HepG2 (cell line): Measurements from ENCODE around the gene SPRYD4. TPM values are rescaled to one million over a fixed set of nuclear protein-coding genes. Genes with fewer than 3 reads are reported as not detected.

Source experiments
- AKAP8 ChIP-seq: sonication (generic); formaldehyde crosslinking; IDR thresholded peaks from 2 replicates; pipeline ENCODE4 v1.5.1; 2020; ENCODE audit warnings: mild to moderate bottlenecking, missing genetic modification reagents
- CC2D1A ChIP-seq: sonication (generic); formaldehyde crosslinking; IDR thresholded peaks from 2 replicates; pipeline ENCODE4 v1.8.1; 2023; ENCODE audit warnings: mild to moderate bottlenecking, missing genetic modification reagents
- CREM ChIP-seq, 2 experiments: sonication (generic) in 1 of 2; formaldehyde crosslinking in 1 of 2; IDR thresholded peaks; 2 replicates each; pipeline versions ENCODE4 v1.4.0 to v1.6.1; 2016 to 2020; ENCODE audit warnings: antibody characterized with exemption in 1 of 2, mild to moderate bottlenecking in 1 of 2, missing genetic modification reagents in 1 of 2
- HNRNPLL ChIP-seq: fragments of 200-400 bp; formaldehyde crosslinking; IDR thresholded peaks from 2 replicates; pipeline ENCODE4 v1.6.1; 2017; ENCODE audit warnings: mild to moderate bottlenecking, low read depth, low read length; ENCODE audit not compliant: poor library complexity, severe bottlenecking
- HNRNPUL1 ChIP-seq: fragments of 200-400 bp; formaldehyde crosslinking; IDR thresholded peaks from 2 replicates; pipeline ENCODE4 v1.6.1; 2017; ENCODE audit warnings: low read depth, mild to moderate bottlenecking, low read length, moderate library complexity
- JDP2 ChIP-seq: sonication (generic); formaldehyde crosslinking; IDR thresholded peaks from 2 replicates; pipeline ENCODE4 v1.8.1; 2022; ENCODE audit warnings: missing genetic modification reagents, borderline replicate concordance
- KDM5B ChIP-seq: sonication (generic); formaldehyde crosslinking; IDR thresholded peaks from 2 replicates; pipeline ENCODE4 v1.4.0; 2020; ENCODE audit warnings: missing genetic modification reagents, mild to moderate bottlenecking, borderline replicate concordance
- NR2F1 ChIP-seq, 2 experiments: fragments of 450-650 bp in 1 of 2; formaldehyde crosslinking in 1 of 2; IDR thresholded peaks; 2 replicates each; pipeline versions ENCODE4 v1.5.0 to v1.6.1; 2016 to 2020; ENCODE audit warnings: mild to moderate bottlenecking in 1 of 2, missing compliant biosample characterization in 1 of 2, missing genetic modification reagents in 1 of 2, moderate library complexity in 1 of 2
- PHF5A ChIP-seq: IDR thresholded peaks from one replicate; pipeline ENCODE4 v1.6.1; 2018; ENCODE audit warnings: low read depth, missing genetic modification reagents; ENCODE audit not compliant: unreplicated experiment
- PLRG1 ChIP-seq: fragments of 450-650 bp; conservative IDR thresholded peaks from 2 replicates; pipeline ENCODE4 v1.6.1; 2016
- SMARCC2 ChIP-seq: fragments of 450-650 bp; IDR thresholded peaks from 2 replicates; pipeline ENCODE4 v1.6.1; 2017; ENCODE audit warnings: antibody characterized with exemption, mild to moderate bottlenecking
- THAP11 ChIP-seq: IDR thresholded peaks from 2 replicates; pipeline ENCODE4 v1.6.1; 2016; ENCODE audit warnings: missing biosample characterization, missing genetic modification reagents
- ZFAT ChIP-seq: sonication (generic); formaldehyde crosslinking; conservative IDR thresholded peaks from 2 replicates; pipeline ENCODE4 v1.8.1; 2023; ENCODE audit warnings: missing genetic modification reagents, inconsistent platforms
- ZFP36 ChIP-seq: fragments of 150-350 bp; IDR thresholded peaks from 2 replicates; pipeline ENCODE4 v1.6.1; 2018; ENCODE audit warnings: borderline replicate concordance, low read length, low read depth; ENCODE audit not compliant: partially characterized antibody
- ZNF121 ChIP-seq: sonication (generic); formaldehyde crosslinking; IDR thresholded peaks from 2 replicates; pipeline ENCODE4 v1.5.0; 2020; ENCODE audit warnings: mild to moderate bottlenecking, missing genetic modification reagents
- ZNF33A ChIP-seq: sonication (generic); formaldehyde crosslinking; IDR thresholded peaks from 2 replicates; pipeline ENCODE4 v1.5.1; 2020; ENCODE audit warnings: missing genetic modification reagents, mild to moderate bottlenecking, moderate library complexity, borderline replicate concordance
- ZNF775 ChIP-seq: sonication (generic); formaldehyde crosslinking; IDR thresholded peaks from 2 replicates; pipeline ENCODE4 v1.4.0; 2020; ENCODE audit warnings: missing genetic modification reagents, mild to moderate bottlenecking, moderate library complexity, borderline replicate concordance
- ZNF782 ChIP-seq: sonication (generic); formaldehyde crosslinking; IDR thresholded peaks from 2 replicates; pipeline ENCODE4 v1.4.0; 2020; ENCODE audit warnings: missing genetic modification reagents, mild to moderate bottlenecking, borderline replicate concordance
- ZSCAN31 ChIP-seq: sonication (generic); formaldehyde crosslinking; IDR thresholded peaks from 2 replicates; pipeline ENCODE4 v1.5.0; 2020; ENCODE audit warnings: low read depth, mild to moderate bottlenecking, missing genetic modification reagents
- polyA plus RNA-seq, 8 experiments: library from polyadenylated mRNA; depleted of rRNA in 3 of 8; stranded (reverse) in 7 of 8; unstranded in 1 of 8; fragments of >200 nt; fragmentation: Illumina TruSeq in 4 of 8; extraction: Trizol in 4 of 8; gene quantifications; 2 replicates each; pipeline versions ENCODE4 v1.2.1 to v1.2.3, GENCODE V29; 2011 to 2016; ENCODE audit warnings: low read depth in 4 of 8, missing spikeins in 1 of 8, mixed read lengths in 1 of 8; ENCODE audit not compliant: insufficient read depth in 1 of 8
- total RNA-seq, 5 experiments: library from RNA; depleted of rRNA; stranded (reverse); fragments of >200 nt; fragmentation: Illumina TruSeq; extraction: Trizol; gene quantifications; 2 replicates each; pipeline ENCODE4 v1.2.3, GENCODE V29; 2016; ENCODE audit warnings: low read depth in 1 of 5
- TF ChIP-seq, protein P1 (sequence below): sonication (generic); formaldehyde crosslinking; IDR thresholded peaks from 2 replicates; pipeline ENCODE4 v1.4.0; 2020; ENCODE audit warnings: missing genetic modification reagents
- TF ChIP-seq, protein P2 (sequence below): IDR thresholded peaks from 2 replicates; pipeline ENCODE4 v1.6.1; 2016; ENCODE audit warnings: missing biosample characterization, missing genetic modification reagents, low read depth
- TF ChIP-seq, protein P3 (sequence below): sonication (generic); formaldehyde crosslinking; IDR thresholded peaks from 2 replicates; pipeline ENCODE4 v1.8.1; 2023; ENCODE audit warnings: mild to moderate bottlenecking, missing genetic modification reagents, borderline replicate concordance
- TF ChIP-seq, protein P4 (sequence below): sonication (generic); formaldehyde crosslinking; IDR thresholded peaks from 2 replicates; pipeline ENCODE4 v1.4.0; 2020; ENCODE audit warnings: missing genetic modification reagents

SPRYD4 gene
- total and polyA plus RNA-seq, 2 of the 13 experiments (the other 11 are each of a cell fraction or from before 2014, with no cell fraction given), result 3.9 to 4.5 TPM

DNA sequence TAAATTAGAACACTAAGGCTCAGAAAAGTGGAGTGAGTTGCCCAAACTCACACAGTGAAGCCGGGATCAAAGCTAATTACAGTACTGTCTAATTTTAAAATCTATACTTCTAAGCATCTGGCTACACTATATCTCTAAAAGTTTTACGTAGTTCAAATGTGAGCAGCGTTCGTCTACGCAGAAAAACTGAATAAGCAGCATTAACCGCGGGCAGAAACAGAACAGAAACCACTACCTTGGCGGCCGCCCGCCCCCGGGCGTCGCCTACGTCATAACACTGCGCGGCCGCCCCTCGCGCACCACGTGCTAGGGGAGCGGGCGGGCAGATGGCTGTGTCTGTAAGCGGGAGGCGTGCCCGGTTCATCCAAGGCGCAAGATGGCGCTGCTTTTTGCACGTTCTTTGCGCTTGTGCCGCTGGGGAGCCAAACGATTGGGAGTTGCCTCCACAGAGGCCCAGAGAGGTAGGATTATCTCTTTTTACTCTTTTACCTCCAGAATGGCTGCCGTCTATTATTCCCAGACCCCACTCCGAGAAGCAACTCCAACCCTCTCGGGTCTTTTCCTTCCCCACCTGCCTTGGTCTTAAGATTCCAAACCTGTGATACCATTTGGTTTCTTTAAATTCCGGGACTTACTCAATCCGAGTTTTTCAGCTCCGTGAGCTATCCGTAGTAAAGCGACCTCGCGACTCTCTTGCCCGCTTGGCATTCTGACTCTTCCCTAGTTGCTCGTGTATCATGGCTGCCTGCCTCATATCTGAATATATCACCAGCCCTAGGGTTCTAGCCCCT is at the start of gene SPRYD4 (continued):
- TF ChIP-seq, protein P1, sequence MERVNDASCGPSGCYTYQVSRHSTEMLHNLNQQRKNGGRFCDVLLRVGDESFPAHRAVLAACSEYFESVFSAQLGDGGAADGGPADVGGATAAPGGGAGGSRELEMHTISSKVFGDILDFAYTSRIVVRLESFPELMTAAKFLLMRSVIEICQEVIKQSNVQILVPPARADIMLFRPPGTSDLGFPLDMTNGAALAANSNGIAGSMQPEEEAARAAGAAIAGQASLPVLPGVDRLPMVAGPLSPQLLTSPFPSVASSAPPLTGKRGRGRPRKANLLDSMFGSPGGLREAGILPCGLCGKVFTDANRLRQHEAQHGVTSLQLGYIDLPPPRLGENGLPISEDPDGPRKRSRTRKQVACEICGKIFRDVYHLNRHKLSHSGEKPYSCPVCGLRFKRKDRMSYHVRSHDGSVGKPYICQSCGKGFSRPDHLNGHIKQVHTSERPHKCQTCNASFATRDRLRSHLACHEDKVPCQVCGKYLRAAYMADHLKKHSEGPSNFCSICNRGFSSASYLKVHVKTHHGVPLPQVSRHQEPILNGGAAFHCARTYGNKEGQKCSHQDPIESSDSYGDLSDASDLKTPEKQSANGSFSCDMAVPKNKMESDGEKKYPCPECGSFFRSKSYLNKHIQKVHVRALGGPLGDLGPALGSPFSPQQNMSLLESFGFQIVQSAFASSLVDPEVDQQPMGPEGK (CRISPR knock-in tag), result peak; percentile 93
- TF ChIP-seq SMARCC2 (no peak), HNRNPLL (peak; percentile 97), THAP11 (peak; percentile 94), CC2D1A (no peak), ZNF775 (CRISPR knock-in tag) (0 out of 2 replicates have a peak, but pooled peaks have one; percentile 41), CREM (IDR thresholded peaks at IDR 0.05) (peak; percentile 97), CREM (CRISPR knock-in tag; IDR thresholded peaks at IDR 0.05) (peak; percentile 86), ZNF121 (peak; percentile 22; the same call in 1 of the 2 replicates), ZFP36 (no peak), PHF5A (CRISPR knock-in tag) (peak; percentile 60), ZFAT (CRISPR knock-in tag) (no peak), AKAP8 (CRISPR knock-in tag) (no peak), ZNF33A (CRISPR knock-in tag) (peak; percentile 64; the same call in 1 of the 2 replicates), ZNF782 (peak; percentile 55; the same call in 1 of the 2 replicates), JDP2 (CRISPR knock-in tag) (no peak), KDM5B (CRISPR knock-in tag) (peak; percentile 94; the same call in 1 of the 2 replicates), PLRG1 (no peak), NR2F1 (CRISPR knock-in tag; IDR thresholded peaks at IDR 0.05) (no peak; a peak in 1 of 4 replicates), HNRNPUL1 (no peak), ZSCAN31 (CRISPR knock-in tag) (peak; percentile 70)
- TF ChIP-seq, protein P2, sequence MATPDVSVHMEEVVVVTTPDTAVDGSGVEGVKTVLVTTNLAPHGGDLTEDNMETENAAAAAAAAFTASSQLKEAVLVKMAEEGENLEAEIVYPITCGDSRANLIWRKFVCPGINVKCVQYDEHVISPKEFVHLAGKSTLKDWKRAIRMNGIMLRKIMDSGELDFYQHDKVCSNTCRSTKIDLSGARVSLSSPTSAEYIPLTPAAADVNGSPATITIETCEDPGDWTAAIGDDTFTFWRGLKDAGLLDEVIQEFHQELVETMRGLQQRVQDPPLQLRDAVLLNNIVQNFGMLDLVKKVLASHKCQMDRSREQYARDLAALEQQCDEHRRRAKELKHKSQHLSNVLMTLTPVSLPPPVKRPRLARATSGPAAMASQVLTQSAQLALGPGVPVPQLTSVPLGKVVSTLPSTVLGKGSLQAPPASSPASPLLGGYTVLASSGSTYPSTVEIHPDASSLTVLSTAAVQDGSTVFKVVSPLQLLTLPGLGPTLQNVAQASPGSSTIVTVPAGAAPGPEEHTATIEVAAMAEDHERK (CRISPR knock-in tag), result peak; percentile 89
- TF ChIP-seq, protein P3, sequence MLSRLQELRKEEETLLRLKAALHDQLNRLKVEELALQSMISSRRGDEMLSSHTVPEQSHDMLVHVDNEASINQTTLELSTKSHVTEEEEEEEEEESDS (CRISPR knock-in tag), result peak; percentile 86; the same call in 1 of the 2 replicates
- TF ChIP-seq, protein P4, sequence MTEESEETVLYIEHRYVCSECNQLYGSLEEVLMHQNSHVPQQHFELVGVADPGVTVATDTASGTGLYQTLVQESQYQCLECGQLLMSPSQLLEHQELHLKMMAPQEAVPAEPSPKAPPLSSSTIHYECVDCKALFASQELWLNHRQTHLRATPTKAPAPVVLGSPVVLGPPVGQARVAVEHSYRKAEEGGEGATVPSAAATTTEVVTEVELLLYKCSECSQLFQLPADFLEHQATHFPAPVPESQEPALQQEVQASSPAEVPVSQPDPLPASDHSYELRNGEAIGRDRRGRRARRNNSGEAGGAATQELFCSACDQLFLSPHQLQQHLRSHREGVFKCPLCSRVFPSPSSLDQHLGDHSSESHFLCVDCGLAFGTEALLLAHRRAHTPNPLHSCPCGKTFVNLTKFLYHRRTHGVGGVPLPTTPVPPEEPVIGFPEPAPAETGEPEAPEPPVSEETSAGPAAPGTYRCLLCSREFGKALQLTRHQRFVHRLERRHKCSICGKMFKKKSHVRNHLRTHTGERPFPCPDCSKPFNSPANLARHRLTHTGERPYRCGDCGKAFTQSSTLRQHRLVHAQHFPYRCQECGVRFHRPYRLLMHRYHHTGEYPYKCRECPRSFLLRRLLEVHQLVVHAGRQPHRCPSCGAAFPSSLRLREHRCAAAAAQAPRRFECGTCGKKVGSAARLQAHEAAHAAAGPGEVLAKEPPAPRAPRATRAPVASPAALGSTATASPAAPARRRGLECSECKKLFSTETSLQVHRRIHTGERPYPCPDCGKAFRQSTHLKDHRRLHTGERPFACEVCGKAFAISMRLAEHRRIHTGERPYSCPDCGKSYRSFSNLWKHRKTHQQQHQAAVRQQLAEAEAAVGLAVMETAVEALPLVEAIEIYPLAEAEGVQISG (CRISPR knock-in tag), result peak; percentile 99
